NT2/D1 (cell line): ENCODE data around the gene CBX2.
"Not testable (repeated sequence)": the region's sequence is repeated elsewhere in the genome, so short reads cannot be mapped to it uniquely, and the experiment has no call there.

Experiments used
- DNase-seq: peaks from one replicate; pipeline ENCODE4 v3.0.0-alpha.2; 2011; ENCODE audit warnings: low read depth, low spot score
- H3K27me3 ChIP-seq: 2 replicates; pipeline ENCODE4 v1.6.0; 2011; ENCODE audit warnings: mild to moderate bottlenecking; ENCODE audit not compliant: insufficient read length, insufficient read depth
- H3K36me3 ChIP-seq: 2 replicates; pipeline ENCODE4 v1.6.1; 2011; ENCODE audit warnings: mild to moderate bottlenecking, low read length, mixed read lengths; ENCODE audit not compliant: insufficient read depth, insufficient read length
- H3K4me1 ChIP-seq: 2 replicates; pipeline ENCODE4 v1.5.1; 2011; ENCODE audit not compliant: insufficient read depth, insufficient read length
- H3K4me3 ChIP-seq: 2 replicates; pipeline ENCODE4 v1.5.1; 2011; ENCODE audit warnings: low read depth; ENCODE audit not compliant: insufficient read length
- H3K9ac ChIP-seq: 2 replicates; pipeline ENCODE4 v1.6.0; 2011; ENCODE audit warnings: low read depth; ENCODE audit not compliant: insufficient read length
- H3K9me3 ChIP-seq: 2 replicates; pipeline ENCODE4 v1.5.1; 2011; ENCODE audit warnings: mild to moderate bottlenecking, low read length; ENCODE audit not compliant: insufficient read depth
- SUZ12 ChIP-seq: IDR thresholded peaks from 2 replicates; pipeline ENCODE4 v1.6.1; 2011; ENCODE audit not compliant: insufficient read length, insufficient read depth; ENCODE audit errors: extremely low read depth
- YY1 ChIP-seq: IDR thresholded peaks from 2 replicates; pipeline ENCODE4 v1.6.1; 2011; ENCODE audit not compliant: insufficient read length, insufficient read depth
- ZNF274 ChIP-seq: IDR thresholded peaks from 2 replicates; pipeline ENCODE4 v1.6.1; 2011; ENCODE audit warnings: mild to moderate bottlenecking, low read depth, low read length

The CBX2 gene

DNA sequence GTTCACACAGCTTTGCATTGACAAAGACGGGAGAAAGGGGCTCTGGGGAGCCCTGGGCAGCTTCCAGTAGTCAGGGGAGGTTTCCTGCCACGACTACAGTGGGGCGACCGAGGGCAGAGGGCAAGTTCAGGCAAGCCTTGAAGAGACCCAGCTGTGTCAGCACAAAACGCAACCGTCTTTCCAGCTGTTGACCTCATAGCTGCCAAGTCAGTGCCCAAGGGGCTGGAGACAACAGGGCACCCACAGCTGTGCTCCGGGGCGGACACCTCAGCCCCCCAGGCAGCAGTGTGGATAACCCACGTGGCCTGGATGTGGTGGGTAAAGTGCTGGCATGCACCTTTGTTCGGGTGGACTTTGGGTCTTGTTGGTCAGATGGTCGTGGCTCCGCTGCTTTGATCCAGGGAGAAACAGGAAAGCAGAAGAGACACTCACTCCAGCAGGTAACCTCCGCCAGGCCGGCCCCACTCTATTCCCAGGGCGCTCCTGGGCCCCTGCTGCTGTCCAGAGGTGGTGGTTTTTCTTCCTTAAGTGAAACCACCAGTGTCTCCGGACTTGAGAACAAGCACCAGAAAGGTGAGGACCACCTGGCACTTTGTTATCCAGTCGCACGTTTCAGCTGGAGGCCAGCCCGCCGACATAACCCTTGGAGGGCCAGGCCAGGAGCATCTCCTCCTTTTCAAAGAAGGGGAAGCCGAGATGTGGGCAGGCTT is 17.6 kb upstream of the CBX2 start:
- Histone ChIP-seq H3K4me3 (no peak overlapping the region), H3K4me1 (peaks cover 2% of the 10 kb centered on the region), H3K36me3 (no peaks in the 10 kb centered on the region), H3K9me3 (no peaks in the 10 kb centered on the region), H3K9ac (no peak overlapping the region), H3K27me3 (no peaks in the 10 kb centered on the region)
- no peak for DNase-seq
- no peak for TF ChIP-seq YY1
- TF ChIP-seq SUZ12: no peak
- TF ChIP-seq ZNF274: no peak

- H3K4me1 ChIP-seq: peaks cover 2% of the 10 kb centered on the region
- no peaks in the 10 kb centered on the region for H3K36me3 ChIP-seq
- no peaks in the 10 kb centered on the region for H3K27me3 ChIP-seq
- TF ChIP-seq ZNF274 (no peak), SUZ12 (no peak), YY1 (no peak)
- no peaks in the 10 kb centered on the region for H3K9me3 ChIP-seq
- no peak overlapping the region for H3K9ac ChIP-seq
- H3K4me3 ChIP-seq: no peak overlapping the region
- DNase-seq: no peak
Observed at GRCh38 chr17:79761894-79762589, 15.9 kb upstream of the CBX2 start.

DNA sequence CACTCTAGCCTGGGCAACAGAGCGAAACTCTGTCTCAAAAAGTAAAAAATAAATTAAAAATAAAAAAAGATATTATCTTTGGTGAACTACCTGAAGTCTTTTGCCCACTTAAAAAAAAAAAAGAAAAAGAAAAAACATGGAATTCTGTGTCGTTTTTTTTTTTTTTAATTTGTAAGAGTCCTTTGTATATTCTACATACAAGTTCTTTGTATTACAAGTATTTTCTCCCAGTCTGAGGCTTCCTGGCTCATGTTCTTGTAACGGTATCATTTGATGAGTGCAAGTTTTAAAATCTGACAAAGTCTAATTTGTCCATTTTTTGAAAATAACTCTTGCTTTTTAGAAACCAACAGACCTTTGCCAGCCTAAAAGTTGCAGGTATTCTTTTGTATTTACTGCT is 12.2 kb upstream of the CBX2 start:
- Histone ChIP-seq H3K4me3 (no peak overlapping the region), H3K9ac (no peak overlapping the region), H3K27me3 (no peaks in the 10 kb centered on the region), H3K9me3 (no peaks in the 10 kb centered on the region), H3K36me3 (no peaks in the 10 kb centered on the region), H3K4me1 (peaks cover 6% of the 10 kb centered on the region)
- TF ChIP-seq YY1 (no peak), SUZ12 (no peak), ZNF274 (no peak)
- DNase-seq: no peak

GRCh38 chr17:79769570-79770506 is 8.1 kb upstream of the CBX2 start:
- DNase-seq: no peak
- H3K27me3 ChIP-seq: peaks cover 4% of the 10 kb centered on the region
- H3K4me3 ChIP-seq: no peak overlapping the region
- TF ChIP-seq ZNF274 (no peak), SUZ12 (no peak), YY1 (no peak)
- no peaks in the 10 kb centered on the region for H3K9me3 ChIP-seq
- no peaks in the 10 kb centered on the region for H3K36me3 ChIP-seq
- H3K9ac ChIP-seq: no peak overlapping the region
- peaks cover 12% of the 10 kb centered on the region for H3K4me1 ChIP-seq

GRCh38 chr17:79771276-79771675 is 6.7 kb upstream of the CBX2 start:
- H3K27me3 ChIP-seq: peaks cover 8% of the 10 kb centered on the region
- no peak for DNase-seq
- TF ChIP-seq SUZ12: no peak
- TF ChIP-seq ZNF274: no peak
- TF ChIP-seq YY1: no peak

DNA sequence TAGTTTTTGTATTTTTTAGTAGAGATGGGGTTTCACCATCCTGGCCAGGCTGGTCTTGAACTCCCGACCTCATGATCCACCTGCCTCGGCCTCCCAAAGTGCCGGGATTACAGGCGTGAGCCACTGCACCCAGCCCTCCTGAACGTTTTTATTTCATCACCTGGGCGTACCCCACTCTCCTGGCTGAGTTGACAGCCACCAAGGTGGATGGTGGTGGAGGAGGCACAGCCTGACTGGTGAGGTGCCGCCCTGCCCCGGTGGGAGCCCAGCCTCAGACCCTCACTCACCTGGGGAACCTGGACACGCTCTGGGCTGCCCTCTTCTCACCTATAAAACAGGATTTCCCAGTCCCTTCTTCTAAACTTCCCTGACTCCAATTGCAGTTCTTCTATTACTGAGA is 5.2 kb upstream of the CBX2 start:
- not testable (repeated sequence) for H3K9ac ChIP-seq, H3K9me3 ChIP-seq, H3K36me3 ChIP-seq, H3K27me3 ChIP-seq, DNase-seq, H3K4me3 ChIP-seq
- H3K4me1 ChIP-seq: peaks cover 12% of the 10 kb centered on the region

More at GRCh38 chr17:79771276-79771675, 6.7 kb upstream of the CBX2 start:
- no peak overlapping the region for H3K4me3 ChIP-seq
- H3K4me1 ChIP-seq: peaks cover 12% of the 10 kb centered on the region
- H3K9ac ChIP-seq: no peak overlapping the region
- H3K36me3 ChIP-seq: no peaks in the 10 kb centered on the region
- no peaks in the 10 kb centered on the region for H3K9me3 ChIP-seq

- Histone ChIP-seq H3K36me3 (peaks cover 4% of the 10 kb centered on the region), H3K9me3 (no peaks in the 10 kb centered on the region), H3K27me3 (peaks cover 8% of the 10 kb centered on the region), H3K4me1 (peaks cover 14% of the 10 kb centered on the region), H3K4me3 (no peak overlapping the region), H3K9ac (peak overlapping the region; percentile 45)
- TF ChIP-seq SUZ12 (no peak), YY1 (no peak), ZNF274 (no peak)
- DNase-seq: no peak
Observed at GRCh38 chr17:79774561-79774975, 3.4 kb upstream of the CBX2 start.
